ENCODE results near the gene FAM200C. TPM values are rescaled to one million over a fixed set of nuclear protein-coding genes. Genes with fewer than 3 reads are reported as not detected.

Gene FAM200C
- polyA plus RNA-seq, 3 donors, result 0.08 to 0.39 TPM; not detected in 1

DNA sequence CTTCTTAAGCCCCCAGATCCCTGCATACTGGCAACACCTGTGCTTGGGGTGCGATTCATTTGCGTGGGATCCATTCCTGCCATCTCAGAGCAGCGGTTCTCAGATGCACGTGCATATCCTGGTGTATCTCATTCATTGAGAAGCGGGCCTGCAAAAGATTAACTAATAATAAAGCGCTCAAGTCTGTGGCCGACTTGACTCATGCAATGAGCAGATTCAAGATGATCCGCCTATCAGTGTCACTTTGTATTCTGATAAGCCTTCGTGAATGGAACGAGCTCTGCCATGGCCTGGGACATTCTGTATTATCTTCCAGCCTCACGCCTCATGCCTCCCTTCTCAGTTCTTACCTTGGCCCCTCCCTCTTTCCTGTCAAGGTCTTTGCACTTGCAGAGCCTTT, 51.8 kb downstream of the FAM200C start:
- H3K4me1 Mint-ChIP-seq, result peaks cover 2% of the 10 kb centered on the region
- H2AFZ ChIP-seq (ENCODE audit: insufficient read depth, low read depth, low read length, poor library complexity, severe bottlenecking), result no peak overlapping the region
- no peak overlapping the region for H3K4me3 ChIP-seq (replicated peaks in 1 of 3; ENCODE audit: low read depth in 2 of 3, low read length in 3 of 3)
- H3K9me3 ChIP-seq (replicated peaks in 1 of 2; ENCODE audit: control insufficient read depth in 1 of 2, insufficient read depth in 1 of 2, low read length in 2 of 2), result no peaks in the 10 kb centered on the region
- no peak overlapping the region for H3K4me2 ChIP-seq (replicated peaks; ENCODE audit: extremely low read depth, low read length, poor library complexity, severe bottlenecking)
- 93% methylated on average over 11 of the region's 11 CpGs for WGBS (ENCODE audit: insufficient coverage)
- no peaks in the 10 kb centered on the region for H4K20me1 ChIP-seq (ENCODE audit: insufficient read depth, low read length)
- no peak overlapping the region for H3K4me3 Mint-ChIP-seq
- no peaks in the 10 kb centered on the region for H3K27me3 ChIP-seq (ENCODE audit: control insufficient read depth in 2 of 2, insufficient read depth in 2 of 2, low read length in 2 of 2)
- no peak for DNase-seq
- H3K36me3 Mint-ChIP-seq, result no peaks in the 10 kb centered on the region
- TF ChIP-seq, protein P1, sequence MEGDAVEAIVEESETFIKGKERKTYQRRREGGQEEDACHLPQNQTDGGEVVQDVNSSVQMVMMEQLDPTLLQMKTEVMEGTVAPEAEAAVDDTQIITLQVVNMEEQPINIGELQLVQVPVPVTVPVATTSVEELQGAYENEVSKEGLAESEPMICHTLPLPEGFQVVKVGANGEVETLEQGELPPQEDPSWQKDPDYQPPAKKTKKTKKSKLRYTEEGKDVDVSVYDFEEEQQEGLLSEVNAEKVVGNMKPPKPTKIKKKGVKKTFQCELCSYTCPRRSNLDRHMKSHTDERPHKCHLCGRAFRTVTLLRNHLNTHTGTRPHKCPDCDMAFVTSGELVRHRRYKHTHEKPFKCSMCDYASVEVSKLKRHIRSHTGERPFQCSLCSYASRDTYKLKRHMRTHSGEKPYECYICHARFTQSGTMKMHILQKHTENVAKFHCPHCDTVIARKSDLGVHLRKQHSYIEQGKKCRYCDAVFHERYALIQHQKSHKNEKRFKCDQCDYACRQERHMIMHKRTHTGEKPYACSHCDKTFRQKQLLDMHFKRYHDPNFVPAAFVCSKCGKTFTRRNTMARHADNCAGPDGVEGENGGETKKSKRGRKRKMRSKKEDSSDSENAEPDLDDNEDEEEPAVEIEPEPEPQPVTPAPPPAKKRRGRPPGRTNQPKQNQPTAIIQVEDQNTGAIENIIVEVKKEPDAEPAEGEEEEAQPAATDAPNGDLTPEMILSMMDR (IDR thresholded peaks at IDR 0.05), result no peak
- no peaks in the 10 kb centered on the region for H3K79me2 ChIP-seq (ENCODE audit: insufficient read depth, low read length)
- no peaks in the 10 kb centered on the region for H3K4me1 ChIP-seq (ENCODE audit: control insufficient read depth in 1 of 2, insufficient read depth in 2 of 2, low read length in 2 of 2)
- H3K27ac Mint-ChIP-seq, result no peak overlapping the region
- H3K36me3 ChIP-seq (replicated peaks in 1 of 2; ENCODE audit: control insufficient read depth in 1 of 2, insufficient read depth in 2 of 2, low read length in 2 of 2), result no peaks in the 10 kb centered on the region
- no peak overlapping the region for H3K27ac ChIP-seq (ENCODE audit: low read depth in 1 of 2, low read length in 2 of 2)
- peaks cover 0 to 3% (median 0%) of the 10 kb centered on the region in 7 donors for H3K9me3 Mint-ChIP-seq
- intact Hi-C loops (cut with micrococcal nuclease), result loop anchor here (1.0 to 10.0 kb wide), 3 partner anchors 103 to 326 kb away; no protein-coding TSS in a partner anchor
- H3K9ac ChIP-seq (ENCODE audit: insufficient read depth, low read length, poor library complexity, severe bottlenecking), result no peak overlapping the region
- peaks cover 0 to 5% (median 0%) of the 10 kb centered on the region in 3 donors for H3K27me3 Mint-ChIP-seq (ENCODE audit: low read depth in 3 of 3)

DNA sequence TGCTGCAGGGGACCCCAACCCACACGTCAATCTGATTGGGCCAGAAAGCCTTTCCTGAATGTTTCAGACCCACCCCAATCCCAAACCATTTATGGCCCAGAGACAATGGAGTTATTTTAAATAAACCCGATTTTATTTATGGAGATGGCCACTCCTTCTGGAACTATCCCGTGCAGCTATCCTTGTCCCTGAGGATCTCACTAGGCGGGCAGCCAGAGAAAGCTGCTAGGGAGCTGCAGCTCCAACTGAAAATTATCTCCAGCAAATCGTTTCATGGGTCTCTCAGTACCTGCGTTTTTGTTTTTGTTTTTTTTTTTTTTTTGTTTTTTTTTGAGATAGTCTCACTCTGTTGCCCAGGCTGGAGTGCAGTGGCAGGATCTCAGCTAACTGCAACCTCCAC, 52.4 kb downstream of the FAM200C start:
- Histone ChIP-seq H4K20me1 (ENCODE audit: insufficient read depth, low read length) (no peaks in the 10 kb centered on the region), H3K4me1 (ENCODE audit: control insufficient read depth in 1 of 2, insufficient read depth in 2 of 2, low read length in 2 of 2) (no peaks in the 10 kb centered on the region), H3K4me2 (replicated peaks; ENCODE audit: extremely low read depth, low read length, poor library complexity, severe bottlenecking) (no peak overlapping the region), H3K27me3 (ENCODE audit: control insufficient read depth in 2 of 2, insufficient read depth in 2 of 2, low read length in 2 of 2) (no peaks in the 10 kb centered on the region), H3K79me2 (ENCODE audit: insufficient read depth, low read length) (no peaks in the 10 kb centered on the region), H3K27ac (ENCODE audit: low read depth in 1 of 2, low read length in 2 of 2) (no peak overlapping the region), H2AFZ (ENCODE audit: insufficient read depth, low read depth, low read length, poor library complexity, severe bottlenecking) (no peak overlapping the region), H3K4me3 (replicated peaks in 1 of 3; ENCODE audit: low read depth in 2 of 3, low read length in 3 of 3) (no peak overlapping the region), H3K9ac (ENCODE audit: insufficient read depth, low read length, poor library complexity, severe bottlenecking) (no peak overlapping the region), H3K9me3 (replicated peaks in 1 of 2; ENCODE audit: control insufficient read depth in 1 of 2, insufficient read depth in 1 of 2, low read length in 2 of 2) (no peaks in the 10 kb centered on the region), H3K36me3 (replicated peaks in 1 of 2; ENCODE audit: control insufficient read depth in 1 of 2, insufficient read depth in 2 of 2, low read length in 2 of 2) (no peaks in the 10 kb centered on the region)
- peaks cover 0 to 3% (median 0%) of the 10 kb centered on the region in 7 donors for H3K9me3 Mint-ChIP-seq
- H3K4me1 Mint-ChIP-seq, result peaks cover 2% of the 10 kb centered on the region
- no peak overlapping the region for H3K4me3 Mint-ChIP-seq
- TF ChIP-seq, protein P1 (IDR thresholded peaks at IDR 0.05), result no peak
- H3K27me3 Mint-ChIP-seq (ENCODE audit: low read depth in 3 of 3), result peaks cover 0 to 6% (median 0%) of the 10 kb centered on the region in 3 donors
- intact Hi-C loops (cut with micrococcal nuclease), result loop anchor here (5.0 to 10.0 kb wide), 2 partner anchors 103 to 325 kb away; no protein-coding TSS in a partner anchor
- 93% methylated on average over 3 of the region's 6 CpGs for WGBS (ENCODE audit: insufficient coverage)
- H3K36me3 Mint-ChIP-seq, result no peaks in the 10 kb centered on the region
- DNase-seq, result no peak
- H3K27ac Mint-ChIP-seq, result no peak overlapping the region

Other genes starting within 250 kb of the FAM200C start
- gene FABP6, start 170.5 kb downstream of the FAM200C start, polyA plus RNA-seq, result not detected
- under 1 TPM in 1 of 3 donors, not detected in 2; 0.03 TPM for gene CCNJL, start 87.5 kb downstream of the FAM200C start, polyA plus RNA-seq
- not detected for gene C1QTNF2, start 29.4 kb downstream of the FAM200C start, polyA plus RNA-seq
- 10 to 100 TPM; 38.4 to 61.6 (median 42.3) TPM for gene SLU7, start 19.0 kb upstream of the FAM200C start, polyA plus RNA-seq
- gene PTTG1, start 21.8 kb upstream of the FAM200C start, polyA plus RNA-seq, result 1 to 10 TPM; 2.5 to 3.6 (median 3.3) TPM

All from CD14-positive monocyte (primary cell).